ENCODE data around the gene LMBR1.
"Not testable (repeated sequence)": the region's sequence is repeated elsewhere in the genome, so short reads cannot be mapped to it uniquely, and the experiment has no call there.

The LMBR1 gene

GRCh38 chr7:156752367-156753228 is 140.4 kb downstream of the LMBR1 start:
- DNase-seq = no peak

GRCh38 chr7:156751319-156751718 is 141.7 kb downstream of the LMBR1 start:
- no peak for DNase-seq

- DNase-seq = no peak
Measured at GRCh38 chr7:156747718-156748117, 145.3 kb downstream of the LMBR1 start.

- DNase-seq = no peak
Measured at GRCh38 chr7:156746891-156747290, 146.1 kb downstream of the LMBR1 start.

- no peak for DNase-seq
Measured at GRCh38 chr7:156739596-156739995, 153.4 kb downstream of the LMBR1 start.

GRCh38 chr7:156735851-156736250 is 157.1 kb downstream of the LMBR1 start:
- no peak for DNase-seq

- no peak for DNase-seq
Measured at GRCh38 chr7:156733638-156734037, 159.3 kb downstream of the LMBR1 start.

GRCh38 chr7:156732091-156732625 is 160.8 kb downstream of the LMBR1 start:
- no peak for DNase-seq

GRCh38 chr7:156731651-156732050 is 161.3 kb downstream of the LMBR1 start:
- no peak for DNase-seq

- no peak for DNase-seq
Measured at GRCh38 chr7:156725936-156726335, 167.0 kb downstream of the LMBR1 start.

- no peak for DNase-seq
Measured at GRCh38 chr7:156725073-156725472, 167.9 kb downstream of the LMBR1 start.

- DNase-seq = no peak
Measured at GRCh38 chr7:156722043-156722826, 170.7 kb downstream of the LMBR1 start.

- no peak for DNase-seq
Measured at GRCh38 chr7:156703773-156704482, 189.1 kb downstream of the LMBR1 start.

- no peak for DNase-seq
Measured at GRCh38 chr7:156703209-156703608, 189.8 kb downstream of the LMBR1 start.

GRCh38 chr7:156702399-156702798 is 190.6 kb downstream of the LMBR1 start:
- DNase-seq = no peak

GRCh38 chr7:156701787-156702186 is 191.2 kb downstream of the LMBR1 start:
- not testable (repeated sequence) for DNase-seq

GRCh38 chr7:156698512-156698911 is 194.5 kb downstream of the LMBR1 start:
- not testable (repeated sequence) for DNase-seq

- DNase-seq = not testable (repeated sequence)
Measured at GRCh38 chr7:156697283-156697682, 195.7 kb downstream of the LMBR1 start.

- no peak for DNase-seq
Measured at GRCh38 chr7:156693627-156694026, 199.4 kb downstream of the LMBR1 start.

- no peak for DNase-seq
Measured at GRCh38 chr7:156692849-156693248, 200.1 kb downstream of the LMBR1 start.

GRCh38 chr7:156691764-156692163 is 201.2 kb downstream of the LMBR1 start:
- no peak for DNase-seq

GRCh38 chr7:156684661-156685060 is 208.3 kb downstream of the LMBR1 start:
- DNase-seq = no peak

- DNase-seq = no peak
Measured at GRCh38 chr7:156684251-156684650, 208.7 kb downstream of the LMBR1 start.
